ENCODE measurements around the gene NR3C1.

GRCh38 chr5:143290125-143290524 lies 113.4 kb downstream of the NR3C1 start:
- no peak for TF ChIP-seq POLR2A (IDR thresholded peaks at IDR 0.05)
- no peak for TF ChIP-seq CTCF (IDR thresholded peaks at IDR 0.05 in 4 of 5, conservative IDR thresholded peaks at IDR 0.05 in 1 of 5)

Data from gastrocnemius medialis (tissue), 4 donors.